ENCODE results near the gene YOD1.

YOD1 gene

GRCh38 chr1:207051191-207051943 is at the start of gene YOD1:
TSS of gene YOD1 (minus strand) at chr1:207051208. CDS start at chr1:207051030, 178 bp downstream.
- Mint-ChIP-seq H3K9me3 (no peaks in the 10 kb centered on the region), H3K27me3 (no peaks in the 10 kb centered on the region), H3K4me3 (peak within 1 kb of the TSS; percentile 92 to 100), H3K4me1 (peaks cover 61% of the 10 kb centered on the region), H3K27ac (peak within 1 kb of the TSS; percentile 96 to 98)
- no peak for ATAC-seq
- no peak for DNase-seq

- ATAC-seq = peak; percentile 99
- Mint-ChIP-seq H3K27ac (peak overlapping the region; percentile 16 to 50), H3K27me3 (peaks cover 14% of the 10 kb centered on the region), H3K4me3 (peak overlapping the region in 1 of 2 donors; percentile 11), H3K9me3 (no peaks in the 10 kb centered on the region), H3K4me1 (peaks cover 26% of the 10 kb centered on the region)
- DNase-seq = peak; percentile 18 to 64
Measured at GRCh38 chr1:207097871-207098324, 46.9 kb upstream of the YOD1 start.

GRCh38 chr1:207093944-207094343 is 42.9 kb upstream of the YOD1 start:
- H3K27me3 Mint-ChIP-seq = no peaks in the 10 kb centered on the region
- no peak overlapping the region for H3K27ac Mint-ChIP-seq
- no peak overlapping the region for H3K4me3 Mint-ChIP-seq
- DNase-seq (no peak), ATAC-seq (no peak)
- peaks cover 45% of the 10 kb centered on the region for H3K4me1 Mint-ChIP-seq
- H3K9me3 Mint-ChIP-seq = no peaks in the 10 kb centered on the region

DNA sequence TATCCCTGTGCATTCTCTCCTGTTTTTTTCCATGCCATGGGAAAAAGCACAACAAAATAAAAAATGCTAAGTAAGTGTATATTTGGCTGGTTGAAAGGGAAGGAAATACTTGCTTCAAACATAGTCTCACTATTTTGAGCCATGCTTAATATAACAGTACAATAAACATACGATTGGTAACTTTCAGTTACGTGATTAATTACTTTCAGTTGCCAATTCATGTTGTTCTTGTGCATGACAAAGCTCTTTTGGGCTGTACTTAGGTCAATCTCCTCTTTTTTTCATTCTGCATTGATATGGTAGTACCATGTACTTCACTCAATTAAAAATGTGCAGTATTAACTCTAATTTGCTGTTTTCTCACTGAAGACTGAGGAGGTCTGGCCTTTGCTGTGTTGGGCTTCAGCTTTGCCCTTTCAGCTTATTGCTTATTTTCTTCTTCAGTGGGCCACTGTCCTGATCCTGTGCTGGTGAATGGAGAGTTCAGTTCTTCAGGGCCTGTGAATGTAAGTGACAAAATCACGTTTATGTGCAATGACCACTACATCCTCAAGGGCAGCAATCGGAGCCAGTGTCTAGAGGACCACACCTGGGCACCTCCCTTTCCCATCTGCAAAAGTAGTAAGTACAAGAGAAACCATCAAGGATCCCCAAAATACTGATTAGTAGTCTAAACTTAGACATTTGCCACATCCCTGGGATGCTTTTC is 40.3 kb upstream of the YOD1 start:
- no peaks in the 10 kb centered on the region for H3K9me3 Mint-ChIP-seq
- DNase-seq = no peak
- no peak overlapping the region for H3K27ac Mint-ChIP-seq
- ATAC-seq = no peak
- peaks cover 36% of the 10 kb centered on the region for H3K4me1 Mint-ChIP-seq
- no peaks in the 10 kb centered on the region for H3K27me3 Mint-ChIP-seq
- H3K4me3 Mint-ChIP-seq = no peak overlapping the region

DNA sequence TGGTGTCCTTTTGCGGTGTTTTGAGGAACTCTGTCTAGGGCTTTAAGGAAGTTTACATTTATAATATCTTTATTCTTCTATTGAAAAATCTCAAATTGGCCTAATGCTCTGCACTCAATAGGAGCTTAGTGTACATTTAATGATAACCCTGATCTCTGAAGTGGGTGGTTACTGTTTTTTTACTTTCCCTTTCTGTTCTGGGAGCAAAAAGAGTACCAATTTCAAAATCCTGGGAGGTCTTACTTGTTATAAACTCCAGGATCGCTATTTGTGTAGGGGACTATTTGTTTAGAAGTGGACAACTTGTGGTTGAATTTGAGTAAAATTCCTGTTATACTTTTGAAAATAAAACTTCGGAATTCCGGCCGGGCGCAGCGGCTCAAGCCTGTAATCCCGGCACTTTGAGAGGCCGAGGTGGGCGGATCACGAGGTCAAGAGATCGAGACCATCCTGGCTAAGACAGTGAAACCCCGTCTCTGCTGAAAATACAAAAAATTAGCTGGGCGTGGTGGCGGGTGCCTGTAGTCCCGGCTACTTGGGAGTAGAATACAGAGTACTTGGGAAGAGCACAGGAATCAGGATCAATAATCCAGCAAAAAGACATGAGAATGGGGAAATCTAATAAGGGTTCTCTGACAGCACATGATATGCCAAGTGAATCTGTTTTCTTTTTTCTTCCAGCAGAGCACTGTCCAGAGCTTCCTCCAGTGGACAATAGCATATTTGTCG is 38.8 kb upstream of the YOD1 start:
- Mint-ChIP-seq H3K9me3 (no peaks in the 10 kb centered on the region), H3K27ac (peak overlapping the region; percentile 79 to 94), H3K27me3 (no peaks in the 10 kb centered on the region), H3K4me3 (peak overlapping the region; percentile 80 to 87), H3K4me1 (peaks cover 33% of the 10 kb centered on the region)
- peak; percentile 65 for ATAC-seq
- no peak for DNase-seq

GRCh38 chr1:207088701-207089626 is 38.0 kb upstream of the YOD1 start, which contains the start of gene C4BPB:
TSS of gene C4BPB (plus strand) at chr1:207088860. CDS start at chr1:207089532, 672 bp downstream.
- Mint-ChIP-seq H3K9me3 (no peaks in the 10 kb centered on the region), H3K4me3 (peak within 1 kb of the TSS; percentile 80 to 87), H3K4me1 (peaks cover 38% of the 10 kb centered on the region), H3K27me3 (no peaks in the 10 kb centered on the region), H3K27ac (peak within 1 kb of the TSS; percentile 79 to 94)
- ATAC-seq = peak; percentile 81
- no peak for DNase-seq

- Mint-ChIP-seq H3K4me3 (no peak overlapping the region), H3K27ac (no peak overlapping the region), H3K27me3 (peaks cover 6% of the 10 kb centered on the region), H3K9me3 (no peaks in the 10 kb centered on the region), H3K4me1 (peaks cover 38% of the 10 kb centered on the region)
- no peak for DNase-seq
- no peak for ATAC-seq
Measured at GRCh38 chr1:207088161-207088560, 37.2 kb upstream of the YOD1 start.

DNA sequence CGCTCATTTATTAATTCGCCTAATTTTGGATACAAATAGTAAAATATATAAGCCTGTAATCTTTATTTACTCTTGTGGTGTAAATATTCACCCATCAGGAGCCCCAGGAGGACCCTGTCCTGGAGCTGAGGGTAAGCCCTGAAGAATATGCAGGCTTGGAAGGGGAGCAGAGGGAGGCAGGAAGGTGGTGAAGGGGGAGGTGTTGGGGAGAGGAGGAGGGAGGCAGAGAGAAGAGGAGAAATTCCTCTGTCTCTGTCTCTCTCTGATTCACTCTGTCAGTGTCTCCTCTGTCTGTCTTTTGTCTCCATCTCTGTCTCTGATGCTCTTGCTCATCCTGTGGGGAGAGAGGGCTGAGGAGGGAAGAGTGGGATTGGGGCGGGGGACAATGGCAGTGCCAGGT is 34.9 kb upstream of the YOD1 start:
- peaks cover 31% of the 10 kb centered on the region for H3K4me1 Mint-ChIP-seq
- H3K9me3 Mint-ChIP-seq = no peaks in the 10 kb centered on the region
- ATAC-seq (no peak), DNase-seq (no peak)
- H3K27me3 Mint-ChIP-seq = peaks cover 19% of the 10 kb centered on the region
- no peak overlapping the region for H3K27ac Mint-ChIP-seq
- H3K4me3 Mint-ChIP-seq = no peak overlapping the region

GRCh38 chr1:207084701-207085180 is 33.7 kb upstream of the YOD1 start:
- H3K27me3 Mint-ChIP-seq = peaks cover 19% of the 10 kb centered on the region
- H3K9me3 Mint-ChIP-seq = no peaks in the 10 kb centered on the region
- peak; percentile 82 for ATAC-seq
- no peak overlapping the region for H3K27ac Mint-ChIP-seq
- peak; percentile 50 to 56 for DNase-seq
- H3K4me3 Mint-ChIP-seq = no peak overlapping the region
- peaks cover 27% of the 10 kb centered on the region for H3K4me1 Mint-ChIP-seq

GRCh38 chr1:207084232-207084631 is 33.2 kb upstream of the YOD1 start:
- DNase-seq = no peak
- no peaks in the 10 kb centered on the region for H3K9me3 Mint-ChIP-seq
- no peak overlapping the region for H3K27ac Mint-ChIP-seq
- peaks cover 22% of the 10 kb centered on the region for H3K4me1 Mint-ChIP-seq
- ATAC-seq = no peak
- peaks cover 19% of the 10 kb centered on the region for H3K27me3 Mint-ChIP-seq
- H3K4me3 Mint-ChIP-seq = no peak overlapping the region

- no peak overlapping the region for H3K4me3 Mint-ChIP-seq
Measured at GRCh38 chr1:207081806-207082205, 30.8 kb upstream of the YOD1 start.

DNA sequence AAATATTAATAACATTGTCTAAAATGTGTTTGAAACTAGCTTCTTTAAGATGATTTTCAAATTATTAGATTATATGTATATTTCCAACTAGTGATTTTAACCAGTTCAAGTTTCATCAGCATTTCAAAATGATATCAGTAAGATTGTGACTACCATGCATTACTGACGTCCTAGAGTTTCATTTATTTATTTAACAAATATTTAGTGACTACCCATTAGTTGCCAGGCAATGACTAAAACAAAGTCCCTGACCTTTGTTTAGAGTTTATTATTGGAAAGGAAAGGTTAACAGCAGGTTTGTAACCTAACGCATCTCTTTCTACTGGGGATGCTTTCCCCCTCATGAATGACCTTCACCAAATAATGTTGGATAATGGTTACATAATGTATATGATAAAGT is 30.1 kb upstream of the YOD1 start:
- ATAC-seq (no peak), DNase-seq (no peak)
- Mint-ChIP-seq H3K9me3 (no peaks in the 10 kb centered on the region), H3K4me3 (no peak overlapping the region), H3K4me1 (peaks cover 13% of the 10 kb centered on the region), H3K27ac (no peak overlapping the region), H3K27me3 (peaks cover 19% of the 10 kb centered on the region)

More at GRCh38 chr1:207081806-207082205, 30.8 kb upstream of the YOD1 start:
- Mint-ChIP-seq H3K4me1 (peaks cover 13% of the 10 kb centered on the region), H3K9me3 (no peaks in the 10 kb centered on the region), H3K27ac (no peak overlapping the region), H3K27me3 (peaks cover 19% of the 10 kb centered on the region)
- ATAC-seq (no peak), DNase-seq (no peak)

- no peaks in the 10 kb centered on the region for H3K9me3 Mint-ChIP-seq
- peaks cover 19% of the 10 kb centered on the region for H3K27me3 Mint-ChIP-seq
- no peak overlapping the region for H3K4me3 Mint-ChIP-seq
- ATAC-seq (no peak), DNase-seq (no peak)
- peaks cover 5% of the 10 kb centered on the region for H3K4me1 Mint-ChIP-seq
- no peak overlapping the region for H3K27ac Mint-ChIP-seq
Measured at GRCh38 chr1:207079706-207080241, 28.8 kb upstream of the YOD1 start.

- ATAC-seq (no peak), DNase-seq (no peak)
- Mint-ChIP-seq H3K4me1 (no peaks in the 10 kb centered on the region), H3K9me3 (no peaks in the 10 kb centered on the region), H3K27ac (no peak overlapping the region), H3K27me3 (peaks cover 18% of the 10 kb centered on the region), H3K4me3 (no peak overlapping the region)
Measured at GRCh38 chr1:207078578-207079132, 27.6 kb upstream of the YOD1 start.
